ENCODE results near the gene ISM1. TPM values are rescaled to one million over a fixed set of nuclear protein-coding genes. Genes with fewer than 3 reads are reported as not detected.

Gene ISM1
- total and polyA plus RNA-seq, 2 donors (not counting 1 experiment from before 2014, with no cell fraction given) = 0.10 to 0.17 TPM

DNA sequence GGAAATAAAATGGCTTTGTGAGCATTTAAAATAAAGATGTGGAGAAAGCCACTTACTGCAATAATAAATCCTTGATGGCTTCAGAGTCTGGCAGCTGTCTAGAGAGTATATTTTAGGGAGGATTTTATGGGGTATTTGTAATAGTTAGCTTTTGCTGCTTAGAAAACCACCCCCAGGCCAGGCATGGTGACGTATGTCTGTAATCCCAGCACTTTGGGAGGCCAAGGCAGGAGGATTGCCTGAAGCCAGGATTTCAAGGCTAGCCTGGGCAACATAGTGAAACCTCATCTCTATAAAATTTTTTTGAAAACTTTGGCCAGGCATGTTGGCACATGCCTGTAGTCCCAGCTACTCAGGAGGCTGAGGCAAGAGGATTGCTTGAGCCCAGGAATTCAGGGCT, 63.8 kb downstream of the ISM1 start:
- H4K20me1 ChIP-seq (ENCODE audit: control insufficient read depth, extremely low read depth, insufficient read depth, low read length) = no peaks in the 10 kb centered on the region
- no peak overlapping the region for H3K4me3 ChIP-seq (replicated peaks in 1 of 4; ENCODE audit: control extremely low read depth in 1 of 4, insufficient read depth in 1 of 4, low read depth in 3 of 4, low read length in 4 of 4)
- DNase-seq (ENCODE audit: low read depth in 2 of 2) = no peak
- H3K79me2 ChIP-seq (ENCODE audit: control insufficient read depth, insufficient read depth, low read length) = no peaks in the 10 kb centered on the region
- no peaks in the 10 kb centered on the region for H3K4me1 ChIP-seq (ENCODE audit: control insufficient read depth, extremely low read depth, insufficient read depth, low read length)
- no peaks in the 10 kb centered on the region for H3K9me3 ChIP-seq (ENCODE audit: control insufficient read depth, insufficient read depth, low read depth, low read length)
- no peak overlapping the region for H2AFZ ChIP-seq (ENCODE audit: low read length)
- no peaks in the 10 kb centered on the region for H3K27me3 ChIP-seq (ENCODE audit: control insufficient read depth, insufficient read depth, low read length)
- H3K9ac ChIP-seq (ENCODE audit: insufficient read depth, low read length) = no peak overlapping the region
- no peak overlapping the region for H3K4me2 ChIP-seq (ENCODE audit: extremely low read depth, insufficient read depth, low read length)
- no peak overlapping the region for H3K27ac ChIP-seq (ENCODE audit: insufficient read depth, low read length)
- no peaks in the 10 kb centered on the region for H3K36me3 ChIP-seq (ENCODE audit: control insufficient read depth, insufficient read depth, low read length)
- TF ChIP-seq EZH2 (IDR thresholded peaks at IDR 0.05; ENCODE audit: low read length, missing control alignments) = no peak
- TF ChIP-seq, protein P1, sequence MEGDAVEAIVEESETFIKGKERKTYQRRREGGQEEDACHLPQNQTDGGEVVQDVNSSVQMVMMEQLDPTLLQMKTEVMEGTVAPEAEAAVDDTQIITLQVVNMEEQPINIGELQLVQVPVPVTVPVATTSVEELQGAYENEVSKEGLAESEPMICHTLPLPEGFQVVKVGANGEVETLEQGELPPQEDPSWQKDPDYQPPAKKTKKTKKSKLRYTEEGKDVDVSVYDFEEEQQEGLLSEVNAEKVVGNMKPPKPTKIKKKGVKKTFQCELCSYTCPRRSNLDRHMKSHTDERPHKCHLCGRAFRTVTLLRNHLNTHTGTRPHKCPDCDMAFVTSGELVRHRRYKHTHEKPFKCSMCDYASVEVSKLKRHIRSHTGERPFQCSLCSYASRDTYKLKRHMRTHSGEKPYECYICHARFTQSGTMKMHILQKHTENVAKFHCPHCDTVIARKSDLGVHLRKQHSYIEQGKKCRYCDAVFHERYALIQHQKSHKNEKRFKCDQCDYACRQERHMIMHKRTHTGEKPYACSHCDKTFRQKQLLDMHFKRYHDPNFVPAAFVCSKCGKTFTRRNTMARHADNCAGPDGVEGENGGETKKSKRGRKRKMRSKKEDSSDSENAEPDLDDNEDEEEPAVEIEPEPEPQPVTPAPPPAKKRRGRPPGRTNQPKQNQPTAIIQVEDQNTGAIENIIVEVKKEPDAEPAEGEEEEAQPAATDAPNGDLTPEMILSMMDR (conservative IDR thresholded peaks at IDR 0.05 in 1 of 2, IDR thresholded peaks at IDR 0.05 in 1 of 2; ENCODE audit: low read depth in 1 of 2, low read length in 2 of 2) = no peak

DNA sequence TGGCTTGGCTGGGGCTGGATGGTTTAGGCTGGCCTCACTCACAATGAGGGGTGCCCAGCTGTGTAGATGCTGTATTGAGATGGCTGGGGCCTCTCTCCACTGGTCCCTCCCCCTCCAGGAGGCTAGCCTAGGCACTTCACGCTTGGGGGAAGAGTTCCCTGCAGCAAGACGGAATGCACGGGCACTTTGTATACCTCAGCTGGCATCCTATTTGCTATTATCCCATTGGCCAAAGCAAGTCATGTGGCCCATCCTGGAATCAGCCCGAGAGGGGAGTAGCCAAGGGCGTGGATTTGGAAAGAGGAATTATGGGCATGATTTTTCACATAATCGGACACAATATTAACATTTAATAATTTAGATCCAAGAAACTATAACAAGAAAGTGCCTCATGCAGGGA, 64.3 kb downstream of the ISM1 start:
- no peak overlapping the region for H3K9ac ChIP-seq (ENCODE audit: insufficient read depth, low read length)
- H3K27ac ChIP-seq (ENCODE audit: insufficient read depth, low read length) = no peak overlapping the region
- H3K4me1 ChIP-seq (ENCODE audit: control insufficient read depth, extremely low read depth, insufficient read depth, low read length) = no peaks in the 10 kb centered on the region
- H3K9me3 ChIP-seq (ENCODE audit: control insufficient read depth, insufficient read depth, low read depth, low read length) = no peaks in the 10 kb centered on the region
- H4K20me1 ChIP-seq (ENCODE audit: control insufficient read depth, extremely low read depth, insufficient read depth, low read length) = no peaks in the 10 kb centered on the region
- H3K4me2 ChIP-seq (ENCODE audit: extremely low read depth, insufficient read depth, low read length) = no peak overlapping the region
- TF ChIP-seq, protein P1 (conservative IDR thresholded peaks at IDR 0.05 in 1 of 2, IDR thresholded peaks at IDR 0.05 in 1 of 2; ENCODE audit: low read depth in 1 of 2, low read length in 2 of 2) = no peak
- TF ChIP-seq EZH2 (IDR thresholded peaks at IDR 0.05; ENCODE audit: low read length, missing control alignments) = no peak
- no peak for DNase-seq (ENCODE audit: low read depth in 2 of 2)
- H3K36me3 ChIP-seq (ENCODE audit: control insufficient read depth, insufficient read depth, low read length) = no peaks in the 10 kb centered on the region
- H2AFZ ChIP-seq (ENCODE audit: low read length) = no peak overlapping the region
- no peaks in the 10 kb centered on the region for H3K27me3 ChIP-seq (ENCODE audit: control insufficient read depth, insufficient read depth, low read length)
- no peak overlapping the region for H3K4me3 ChIP-seq (replicated peaks in 1 of 4; ENCODE audit: control extremely low read depth in 1 of 4, insufficient read depth in 1 of 4, low read depth in 3 of 4, low read length in 4 of 4)
- no peaks in the 10 kb centered on the region for H3K79me2 ChIP-seq (ENCODE audit: control insufficient read depth, insufficient read depth, low read length)

DNA sequence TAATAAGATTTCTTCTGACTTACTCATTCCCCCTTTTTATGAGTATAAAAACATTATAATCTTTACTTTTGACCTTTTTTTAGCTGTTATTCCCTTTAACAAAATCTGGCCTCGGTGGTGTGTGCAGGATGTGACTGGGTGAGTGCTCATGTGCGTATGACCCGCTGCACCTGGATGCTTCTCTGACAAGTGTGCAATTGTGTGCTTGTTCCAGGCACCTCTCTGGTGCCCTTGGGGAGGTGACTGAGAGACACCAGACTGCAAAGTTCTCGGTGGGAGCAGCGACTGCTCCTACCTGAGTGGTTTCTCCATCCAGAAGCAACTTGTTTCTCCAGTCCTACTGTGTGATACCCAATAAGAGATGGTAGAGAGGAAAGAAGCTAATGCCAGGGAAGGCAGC, 65.0 kb downstream of the ISM1 start:
- Histone ChIP-seq H3K9ac (ENCODE audit: insufficient read depth, low read length) (no peak overlapping the region), H3K4me2 (ENCODE audit: extremely low read depth, insufficient read depth, low read length) (no peak overlapping the region), H3K9me3 (ENCODE audit: control insufficient read depth, insufficient read depth, low read depth, low read length) (no peaks in the 10 kb centered on the region), H3K4me1 (ENCODE audit: control insufficient read depth, extremely low read depth, insufficient read depth, low read length) (no peaks in the 10 kb centered on the region), H4K20me1 (ENCODE audit: control insufficient read depth, extremely low read depth, insufficient read depth, low read length) (no peaks in the 10 kb centered on the region), H3K79me2 (ENCODE audit: control insufficient read depth, insufficient read depth, low read length) (no peaks in the 10 kb centered on the region), H3K4me3 (replicated peaks in 1 of 4; ENCODE audit: control extremely low read depth in 1 of 4, insufficient read depth in 1 of 4, low read depth in 3 of 4, low read length in 4 of 4) (no peak overlapping the region), H3K27me3 (ENCODE audit: control insufficient read depth, insufficient read depth, low read length) (no peaks in the 10 kb centered on the region), H3K27ac (ENCODE audit: insufficient read depth, low read length) (no peak overlapping the region), H3K36me3 (ENCODE audit: control insufficient read depth, insufficient read depth, low read length) (no peaks in the 10 kb centered on the region), H2AFZ (ENCODE audit: low read length) (no peak overlapping the region)
- no peak for DNase-seq (ENCODE audit: low read depth in 2 of 2)
- TF ChIP-seq, protein P1 (conservative IDR thresholded peaks at IDR 0.05 in 1 of 2, IDR thresholded peaks at IDR 0.05 in 1 of 2; ENCODE audit: low read depth in 1 of 2, low read length in 2 of 2) = no peak
- no peak for TF ChIP-seq EZH2 (IDR thresholded peaks at IDR 0.05; ENCODE audit: low read length, missing control alignments)
